GM18508 (cell line): Measurements from ENCODE around the gene SLC2A6.

Experiments
- ATAC-seq: cut with Tn5 transposase; IDR thresholded peaks from one replicate; pipeline ENCODE4 v1.9.1; 2021; ENCODE audit warnings: moderate number of reproducible peaks; ENCODE audit not compliant: insufficient read depth, unreplicated experiment

Gene SLC2A6

DNA sequence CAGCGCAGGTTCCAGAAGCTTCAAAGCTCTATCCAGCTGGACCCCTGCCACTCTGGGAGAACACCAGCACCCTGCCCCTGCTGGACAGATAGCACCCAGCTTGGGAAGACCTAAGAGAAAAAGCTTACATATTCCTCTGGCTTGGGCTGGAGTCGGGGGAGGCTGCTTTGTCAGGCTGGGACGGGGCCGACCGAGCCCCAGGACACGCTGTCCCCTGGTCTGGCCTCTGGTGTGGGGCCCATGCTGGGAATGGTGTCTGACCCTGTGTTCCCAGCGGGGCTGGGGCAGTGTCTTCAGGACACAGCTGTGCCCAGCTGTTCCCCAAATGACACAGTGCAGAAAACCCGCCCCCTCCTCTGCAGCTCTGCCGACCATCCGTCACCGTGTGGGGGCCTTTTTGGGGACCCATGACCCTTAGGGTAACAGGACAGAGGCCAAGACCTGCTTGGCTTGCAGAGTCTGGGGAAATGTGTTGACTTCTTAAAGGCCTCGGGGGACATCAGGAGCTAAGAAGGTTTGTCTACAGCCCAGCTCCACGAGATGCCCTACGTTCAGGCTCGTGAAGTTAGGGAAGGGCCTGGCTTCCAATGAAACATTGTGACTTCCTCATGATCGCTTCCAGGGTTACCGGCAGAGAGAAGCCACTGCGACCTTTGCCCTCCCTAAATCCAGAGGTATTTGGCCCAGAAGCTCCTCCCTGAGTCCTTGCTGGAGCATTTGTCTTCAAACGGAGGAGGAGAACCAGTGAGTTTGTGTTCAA is 20.4 kb upstream of the SLC2A6 start:
- no peak for ATAC-seq

DNA sequence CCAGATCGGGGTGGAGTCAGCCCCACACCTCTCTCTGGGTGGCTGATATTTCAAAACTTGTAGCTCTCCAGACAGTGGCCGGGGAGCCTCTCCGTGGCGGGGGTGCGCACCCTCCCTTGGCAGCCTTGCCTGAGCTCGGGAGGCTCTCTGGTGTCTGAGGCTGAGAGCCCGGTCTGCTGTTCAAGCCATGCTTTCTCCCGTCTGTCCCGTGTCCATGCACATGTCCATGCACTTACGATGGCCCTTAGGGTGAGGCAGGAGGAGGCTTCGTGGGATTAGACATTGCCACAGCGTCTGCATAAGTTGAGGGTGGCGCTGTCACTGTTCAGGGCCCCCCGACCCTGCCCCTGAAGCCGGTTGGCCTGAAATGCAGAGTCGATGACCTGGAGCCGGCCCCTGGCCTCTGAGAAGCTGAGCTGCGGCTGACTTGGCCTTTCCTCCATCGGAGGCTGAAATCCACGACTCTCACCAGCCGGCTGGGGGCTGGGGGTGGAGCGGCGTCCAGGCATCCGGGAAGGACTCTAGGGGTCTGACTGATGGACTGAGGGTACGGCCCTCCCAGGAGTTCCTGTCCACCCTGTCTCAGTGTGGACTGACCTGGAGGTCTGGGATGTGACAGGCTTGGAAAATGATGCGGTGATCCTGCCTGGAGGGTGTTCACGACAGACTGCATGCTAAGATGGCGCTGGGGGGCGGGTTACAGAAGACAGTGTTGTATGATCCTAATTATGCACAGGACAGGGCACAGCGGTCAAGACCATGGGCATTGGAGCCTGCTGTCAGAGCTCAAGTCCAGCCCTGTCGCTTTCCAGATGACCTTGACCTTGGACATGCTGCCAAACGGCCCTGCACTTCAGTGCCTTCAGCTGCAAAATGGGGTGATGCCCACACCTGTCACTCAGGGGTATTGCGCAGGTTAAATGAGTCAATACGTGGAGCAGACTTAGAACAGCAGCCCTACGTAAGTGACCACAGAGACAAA is 18.3 kb upstream of the SLC2A6 start:
- no peak for ATAC-seq

DNA sequence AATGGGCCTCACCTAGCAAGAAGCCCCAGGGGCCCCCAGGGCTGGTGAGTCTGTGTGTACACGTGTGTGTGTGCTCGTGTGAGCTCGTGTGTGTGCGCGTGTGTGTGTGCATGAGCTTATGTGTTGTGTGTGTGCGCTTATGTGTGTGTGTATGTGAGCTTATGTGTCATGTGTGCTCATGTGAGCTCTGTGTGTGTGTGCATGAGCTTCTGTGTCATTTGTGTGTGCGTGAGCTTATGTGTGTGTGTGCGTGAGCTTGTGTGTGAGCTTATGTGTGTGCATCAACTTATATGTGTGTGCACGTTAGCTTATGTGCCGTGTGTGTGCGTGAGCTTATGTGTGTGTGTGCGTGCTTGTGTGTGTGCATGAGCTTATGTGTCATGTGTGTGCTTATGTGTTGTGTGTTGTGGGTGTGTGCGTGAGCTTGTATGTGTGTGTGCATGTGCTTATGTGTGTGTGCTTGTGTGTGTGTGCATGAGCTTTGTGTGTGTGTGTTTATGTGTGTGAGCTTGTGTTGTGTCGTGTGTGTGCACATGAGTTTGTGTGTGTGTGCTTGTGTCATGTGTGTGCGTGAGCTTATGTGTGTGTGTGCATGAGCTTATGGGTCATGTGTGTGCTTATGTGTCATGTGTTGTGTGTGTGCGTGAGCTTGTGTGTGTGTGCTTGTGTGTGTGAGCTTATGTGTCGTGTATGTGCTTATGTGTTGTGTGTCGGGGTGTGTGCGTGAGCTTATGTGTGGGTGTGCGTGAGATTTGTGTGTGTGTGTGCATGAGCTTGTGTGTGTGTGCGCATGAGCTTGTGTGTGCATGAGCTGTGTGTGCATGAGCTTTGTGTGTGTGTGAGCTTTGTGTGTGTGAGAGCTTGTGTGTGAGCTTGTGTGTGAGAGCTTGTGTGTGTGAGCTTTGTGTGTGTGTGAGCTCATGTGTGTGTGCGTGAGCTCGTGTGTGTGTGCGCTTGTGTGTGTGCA is 16.7 kb upstream of the SLC2A6 start:
- ATAC-seq = no peak

DNA sequence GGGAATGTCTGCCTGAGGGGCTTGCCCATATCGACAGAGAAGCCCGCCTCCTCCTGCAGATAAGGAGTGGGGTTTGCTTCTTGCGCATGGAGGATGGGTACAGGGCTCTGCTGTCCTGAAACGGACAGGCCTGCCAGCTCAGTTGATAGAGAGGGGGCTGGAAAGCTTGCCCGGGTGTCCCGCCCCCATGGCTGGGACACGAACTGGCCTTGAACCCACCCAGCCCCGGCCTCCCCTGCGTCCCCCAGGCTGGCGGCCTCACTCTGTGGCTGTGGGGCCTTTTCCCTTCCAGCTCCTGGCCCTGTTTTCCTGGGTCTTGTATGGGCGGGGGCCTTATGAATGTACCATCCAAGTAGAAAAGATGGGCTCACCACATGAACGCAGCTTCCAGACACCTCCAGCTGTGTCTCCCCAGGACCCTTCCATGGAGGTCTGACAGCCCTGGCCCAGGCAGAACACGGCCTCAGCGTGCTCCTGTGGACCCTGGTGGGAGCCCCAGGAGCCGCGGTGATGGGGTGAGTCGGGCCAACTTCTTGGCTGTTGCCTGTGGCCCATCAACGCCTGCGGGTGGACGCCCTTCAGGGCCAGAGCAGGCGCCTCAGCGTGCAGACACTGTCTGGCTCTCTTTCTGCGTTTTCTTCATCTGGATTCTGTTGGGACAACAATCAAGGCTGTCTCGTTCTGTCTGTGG is 15.9 kb upstream of the SLC2A6 start:
- no peak for ATAC-seq

DNA sequence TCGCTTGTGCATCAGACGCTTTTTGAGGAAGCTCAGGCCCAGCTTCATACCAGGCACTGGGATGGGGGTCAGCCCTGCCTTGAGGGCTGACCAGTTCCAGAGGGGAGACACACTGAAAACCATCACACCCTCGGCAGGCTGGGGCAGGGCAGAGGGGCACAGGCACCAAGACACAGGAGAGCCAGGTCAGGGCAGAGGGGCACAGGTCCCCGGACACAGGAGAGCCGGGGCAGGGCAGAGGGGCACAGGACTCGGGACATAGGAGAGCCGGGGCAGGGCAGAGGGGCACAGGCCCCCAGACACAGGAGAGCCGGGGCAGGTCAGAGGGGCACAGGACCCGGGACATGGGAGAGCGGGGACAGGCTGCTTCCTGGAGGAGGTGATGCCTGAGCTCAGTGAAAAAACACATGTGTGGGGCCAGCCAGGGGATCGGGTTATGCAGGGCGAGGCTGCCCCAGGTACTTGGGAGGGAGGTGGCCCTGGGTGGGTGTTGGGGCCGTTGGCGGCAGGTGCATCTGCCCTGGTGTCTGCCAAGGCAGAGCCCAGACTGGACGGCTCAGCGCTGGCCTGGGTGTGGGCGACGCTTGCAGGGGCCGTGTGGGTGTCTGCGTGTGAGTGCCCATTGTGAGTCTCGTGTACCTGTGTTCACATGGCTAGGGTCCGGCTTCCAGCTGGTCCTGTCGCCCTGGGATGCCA is 15.1 kb upstream of the SLC2A6 start:
- ATAC-seq = no peak

DNA sequence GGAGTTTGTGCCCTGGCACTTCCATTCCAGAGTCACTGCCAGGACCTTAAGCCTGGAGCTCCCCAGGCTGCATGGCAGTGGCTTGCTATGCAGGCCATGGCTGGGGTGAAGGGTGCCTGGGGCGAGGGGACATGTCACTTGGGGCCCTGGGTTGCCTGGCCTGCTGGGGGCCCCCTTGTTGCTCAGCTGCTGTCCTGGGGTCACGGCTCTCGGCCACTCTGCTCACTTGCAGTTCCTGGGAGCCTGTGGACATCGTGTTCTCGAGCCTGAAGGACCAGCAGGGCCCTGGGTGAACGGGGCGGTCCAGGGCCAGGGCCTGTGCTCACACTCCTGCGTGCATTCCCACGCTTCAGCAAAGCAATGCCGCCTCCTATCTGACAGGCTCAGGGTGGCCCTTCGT is 14.5 kb upstream of the SLC2A6 start:
- no peak for ATAC-seq

DNA sequence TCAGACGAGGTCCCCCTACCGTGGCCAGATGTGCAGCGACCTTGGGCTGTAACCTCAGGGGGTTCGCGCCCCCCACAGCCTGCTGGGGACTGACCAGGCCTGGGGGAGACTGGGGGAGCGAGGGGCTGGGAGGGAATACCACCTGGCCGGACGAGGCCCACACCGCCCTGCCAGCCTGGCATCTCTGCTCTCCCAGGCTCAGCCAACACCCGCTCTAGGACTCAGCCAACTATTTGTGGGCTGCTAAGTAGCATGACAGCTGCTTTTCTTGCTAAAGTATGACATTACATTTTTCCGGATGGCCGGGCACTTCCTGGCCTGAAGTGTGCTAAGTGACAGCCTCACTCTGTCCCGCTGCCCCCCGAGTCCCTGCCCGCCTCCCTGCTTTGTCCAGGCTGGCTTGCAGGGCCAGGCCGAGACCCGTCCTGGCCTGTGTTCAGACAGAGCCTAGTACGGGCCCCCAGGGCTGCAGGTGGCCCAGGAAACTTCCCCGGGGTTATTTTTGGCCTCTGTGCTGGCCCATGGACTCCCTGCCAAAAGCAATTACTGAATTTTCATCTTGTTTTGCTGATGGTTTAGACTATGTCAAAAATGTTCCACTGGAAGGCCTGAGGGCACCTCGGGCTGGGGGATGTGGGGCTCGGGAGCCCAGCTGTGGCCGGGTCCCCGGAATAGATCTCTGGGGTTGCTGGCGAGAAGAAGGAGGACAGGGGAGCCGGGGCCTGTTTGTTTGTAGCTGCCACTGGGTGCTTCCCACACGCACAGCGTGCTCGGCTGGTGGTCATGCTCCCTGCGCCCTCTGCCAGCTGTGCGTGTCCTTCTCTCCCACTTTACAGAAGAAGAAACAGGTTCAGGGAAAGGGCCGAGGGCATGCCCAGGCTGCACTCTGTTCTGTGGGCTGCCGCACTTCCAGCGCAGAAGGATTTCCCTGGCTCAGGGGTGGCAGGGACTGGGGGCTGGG is 13.4 kb upstream of the SLC2A6 start:
- no peak for ATAC-seq

DNA sequence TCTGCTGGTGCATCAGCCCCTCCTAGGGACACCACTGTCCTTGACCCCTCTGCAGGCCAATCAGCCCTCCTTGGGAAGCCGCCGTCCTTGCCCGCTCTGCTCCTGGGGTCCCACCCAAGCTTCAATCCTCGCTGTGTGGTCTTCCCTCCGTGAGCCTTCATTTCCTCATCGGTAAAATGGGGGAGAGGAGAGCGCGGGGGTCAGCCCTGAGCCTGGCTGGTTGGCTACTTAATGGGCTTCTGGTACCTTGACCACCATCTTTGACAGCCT is 12.7 kb upstream of the SLC2A6 start:
- no peak for ATAC-seq

DNA sequence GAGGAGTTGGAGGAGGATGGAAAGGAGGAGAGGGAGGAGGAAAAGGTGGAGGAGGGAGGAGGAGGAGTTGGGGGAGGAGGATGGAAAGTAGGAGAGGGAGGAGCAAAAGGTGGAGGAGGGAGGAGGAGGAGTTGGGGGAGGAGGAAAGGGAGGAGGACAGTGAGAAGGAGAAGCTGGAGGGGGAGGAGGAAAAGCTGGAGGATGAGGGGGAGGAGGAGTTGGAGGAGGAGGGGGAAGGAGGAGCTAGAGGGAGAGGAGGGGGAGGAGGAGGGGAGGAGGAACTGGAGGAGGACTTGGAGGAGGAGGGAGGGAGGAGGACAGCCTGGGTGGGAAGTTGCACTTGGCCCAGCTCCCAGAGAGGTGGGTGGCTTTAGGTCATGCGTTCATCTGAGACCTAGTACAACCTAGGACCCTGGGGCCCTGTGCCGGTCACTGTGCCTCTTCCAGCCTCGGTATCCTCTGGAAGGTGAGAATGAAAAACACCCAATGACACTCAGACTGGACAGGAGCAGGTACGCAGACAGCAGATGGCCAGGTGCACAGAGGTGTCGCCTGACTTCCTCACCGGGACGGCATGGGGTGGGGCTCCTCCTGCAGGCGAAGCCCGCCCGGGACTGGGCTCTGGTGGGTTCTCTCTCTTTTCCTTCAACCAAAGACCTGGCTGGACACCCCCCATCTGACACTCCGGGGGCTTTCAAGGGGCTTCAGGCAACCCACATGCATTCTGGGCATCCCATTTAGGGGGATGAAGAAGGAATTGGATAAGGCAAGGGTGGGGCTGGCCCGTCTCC is 12.2 kb upstream of the SLC2A6 start:
- no peak for ATAC-seq

DNA sequence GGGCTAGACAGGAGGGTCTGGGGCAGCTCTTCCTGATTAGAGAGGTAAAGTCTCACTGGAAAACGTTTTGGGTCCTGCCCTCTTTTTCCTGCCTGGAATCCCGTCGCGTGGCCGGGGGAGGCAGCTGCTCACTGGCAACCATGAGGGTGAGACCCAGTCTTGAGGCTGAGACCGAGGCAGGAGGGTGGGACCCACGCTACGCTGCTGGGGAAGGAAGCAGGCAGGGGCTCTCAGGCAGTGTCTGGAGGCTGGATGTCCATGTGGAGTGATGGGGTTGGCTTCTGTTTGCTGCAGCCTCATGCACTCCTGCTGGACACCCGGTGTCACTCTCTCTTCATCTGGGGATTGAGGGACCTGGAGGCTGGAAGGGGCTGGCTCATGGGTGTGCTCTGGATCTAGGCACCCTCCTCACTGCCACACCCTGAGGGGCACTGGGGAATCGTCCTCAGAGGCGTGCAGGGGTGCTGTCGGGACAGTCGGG is 11.3 kb upstream of the SLC2A6 start:
- ATAC-seq = no peak

DNA sequence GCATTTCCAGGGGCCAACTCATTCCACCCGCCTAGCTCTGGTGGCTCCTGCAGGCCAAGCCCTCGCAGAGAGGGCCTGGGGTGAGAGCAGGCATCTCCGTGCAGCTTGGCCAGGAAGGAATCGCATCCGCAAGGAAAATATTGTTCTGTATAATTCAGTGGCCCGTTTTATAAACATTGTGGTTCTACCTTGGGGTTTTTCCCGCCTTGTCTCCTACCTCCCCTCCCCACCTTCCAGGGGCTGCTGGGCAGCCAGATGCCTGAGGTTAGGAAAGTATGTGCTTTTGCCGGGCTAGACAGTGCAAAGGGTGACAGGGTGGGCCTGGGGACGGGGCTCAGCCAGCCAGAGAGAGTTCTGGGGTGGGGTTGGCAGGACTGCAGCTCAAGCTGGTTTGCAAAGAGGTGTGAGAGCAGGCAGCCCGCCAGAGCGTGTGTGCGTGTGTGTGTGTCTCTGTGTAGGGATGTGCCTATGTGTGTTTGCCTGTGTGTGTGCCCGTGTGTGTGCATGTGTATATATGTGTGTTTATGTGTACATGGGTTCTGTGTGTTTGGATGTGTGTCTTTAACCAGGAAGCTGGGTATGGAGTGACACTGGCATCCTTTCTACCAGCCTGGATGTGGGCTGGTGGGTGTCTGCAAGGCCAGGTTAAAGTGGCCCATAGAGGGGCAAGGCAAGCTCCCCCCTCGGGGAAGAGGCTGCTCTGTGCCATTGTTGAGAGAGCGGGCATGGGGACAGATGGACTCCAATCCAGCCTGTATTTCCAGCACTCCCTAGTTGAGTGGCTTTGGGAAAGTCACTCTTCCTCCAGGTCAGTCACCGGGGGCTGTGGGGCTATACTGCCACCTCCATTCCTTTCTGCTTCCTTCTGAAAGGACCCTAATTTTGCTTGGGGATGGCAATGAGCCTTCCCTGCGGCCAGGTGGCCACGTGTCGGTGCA is 10.6 kb upstream of the SLC2A6 start:
- no peak for ATAC-seq

DNA sequence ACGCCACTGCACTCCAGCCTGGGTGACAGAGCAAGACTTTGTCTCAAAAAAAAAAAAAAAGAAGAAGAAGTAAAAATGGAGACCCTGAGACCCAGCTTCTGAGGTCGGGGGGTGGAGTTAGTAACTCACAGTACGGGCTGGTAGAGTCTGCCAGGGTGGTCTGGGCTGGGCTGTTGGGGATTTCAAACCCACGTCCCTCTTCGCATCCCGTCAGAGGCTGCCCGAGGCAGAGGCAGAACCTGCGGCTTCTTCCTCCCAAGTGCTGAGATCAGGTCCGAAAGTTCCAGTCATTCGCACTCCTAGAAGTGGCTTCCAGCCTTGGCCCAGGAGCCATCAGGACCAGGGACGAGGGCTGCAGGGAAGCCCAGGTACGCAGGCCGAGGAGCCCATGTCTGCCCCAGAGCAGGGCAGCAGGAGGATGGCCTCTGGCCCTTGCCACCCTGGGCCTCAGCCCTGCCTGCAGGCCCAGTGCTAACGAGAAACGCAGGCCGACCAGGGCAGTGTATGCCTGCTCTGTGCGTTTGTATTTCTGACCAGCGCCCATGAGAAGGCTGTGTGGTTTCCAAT is 9.9 kb upstream of the SLC2A6 start:
- no peak for ATAC-seq

DNA sequence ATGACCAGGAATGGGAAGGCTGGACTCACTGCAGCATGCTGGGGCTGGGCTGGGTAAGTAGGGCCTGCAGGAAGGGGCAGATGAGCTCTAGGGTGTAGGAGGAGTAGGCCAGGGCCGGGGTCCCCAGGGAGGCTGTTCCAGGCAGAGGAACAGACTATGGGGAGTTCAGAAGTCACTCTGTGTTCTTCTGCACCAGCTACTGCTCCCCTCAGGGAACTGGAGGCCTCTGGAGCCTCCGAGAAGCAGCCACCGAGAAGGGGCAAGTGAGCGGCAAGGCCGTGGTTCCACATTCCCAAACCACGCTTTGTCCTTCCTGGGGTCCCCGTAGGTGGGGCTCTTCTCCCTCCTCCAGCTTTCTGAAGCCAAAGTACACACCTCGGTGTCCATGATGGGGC is 8.4 kb upstream of the SLC2A6 start:
- ATAC-seq = no peak

DNA sequence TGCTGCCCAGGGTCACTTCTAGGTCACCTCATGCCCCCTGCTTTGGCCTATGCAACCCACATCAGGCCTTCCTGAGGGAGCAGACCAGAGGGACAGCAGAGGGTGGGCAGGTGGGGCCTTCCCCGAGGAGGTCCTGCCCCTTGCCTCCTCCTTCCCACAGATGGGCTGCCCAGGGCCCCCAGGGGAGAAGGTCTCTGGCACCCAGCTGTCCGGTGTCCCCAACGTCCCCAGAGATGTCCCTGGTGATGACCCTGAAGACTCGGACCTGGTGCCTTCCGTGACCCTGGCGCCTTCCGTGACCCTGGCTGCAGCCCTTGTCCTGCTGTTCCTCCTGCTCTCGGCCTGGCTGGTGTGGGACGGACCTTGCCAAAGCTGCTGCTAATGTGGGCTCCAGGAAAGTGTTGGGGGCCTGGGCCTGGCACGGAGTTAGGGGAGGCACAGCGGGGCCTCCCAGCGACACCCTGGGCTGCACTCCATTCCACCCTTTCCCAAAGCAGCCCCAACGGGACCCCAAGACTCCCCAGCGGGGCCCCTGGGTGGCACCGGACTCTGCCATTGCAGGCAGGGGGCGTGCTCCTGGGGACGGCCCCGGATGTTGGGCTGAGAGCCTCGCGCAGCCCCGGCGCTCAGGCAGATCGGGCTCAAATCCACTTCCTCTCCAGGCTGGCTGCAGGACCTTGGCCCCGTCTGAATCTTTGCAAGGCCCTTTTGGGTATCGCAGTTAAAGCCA is 6.8 kb upstream of the SLC2A6 start:
- ATAC-seq = no peak

DNA sequence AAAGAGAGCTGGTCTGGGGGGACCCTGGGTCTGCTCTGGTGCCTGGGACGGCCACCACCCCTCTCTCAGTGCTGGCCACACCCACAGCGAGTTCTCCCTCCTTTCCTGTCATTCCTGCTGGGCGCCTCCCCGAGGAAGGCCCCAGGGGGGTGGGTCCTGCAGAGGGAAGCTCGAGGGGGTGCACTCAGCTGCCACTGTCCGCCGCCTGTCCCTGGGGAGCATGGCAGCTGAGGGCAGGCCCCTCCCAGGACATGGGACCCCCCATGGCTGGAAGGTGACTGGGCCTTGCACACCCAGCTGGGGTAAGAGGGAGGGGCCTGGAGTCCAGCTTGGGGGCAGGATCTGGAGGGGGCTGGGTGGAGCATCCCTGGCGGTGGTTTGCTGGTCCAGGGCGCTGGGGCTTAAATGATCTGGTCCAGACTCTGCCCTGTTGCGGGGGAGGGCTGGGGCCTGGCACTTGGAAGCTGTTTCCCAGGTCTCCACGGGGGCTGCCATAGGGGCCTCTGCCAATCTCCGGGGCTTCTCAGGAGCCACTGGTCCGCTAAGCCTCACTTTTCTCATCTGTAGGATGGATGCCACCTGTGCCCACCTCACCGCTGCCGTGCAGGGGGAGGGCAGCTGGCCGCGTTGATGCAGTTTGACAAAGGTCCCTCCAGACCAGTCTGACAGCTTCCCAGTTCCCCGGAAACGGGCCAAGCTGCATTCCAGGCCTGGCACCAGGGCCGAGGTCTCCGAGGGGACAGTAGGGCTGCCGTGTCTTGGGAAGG is 6.0 kb upstream of the SLC2A6 start:
- ATAC-seq = no peak
